Esophagus muscularis mucosa (tissue), 4 donors: ENCODE data around the gene GIPC1. TPM values are rescaled to one million over a fixed set of nuclear protein-coding genes. Genes with fewer than 3 reads are reported as not detected.

Experiments
- DNase-seq: peaks from one replicate; pipeline ENCODE4 v3.0.0-alpha.2; 2017; ENCODE audit errors: extremely low spot score
- H3K27ac ChIP-seq, 4 donors: fragments of 200-600 bp; sonication (generic); replicated peaks in 1 of 4; 1 replicate in 3 of 4; 2 replicates in 1 of 4; pipeline ENCODE4 v1.5.1; 2016 to 2019; ENCODE audit warnings: mild to moderate bottlenecking in 1 of 4
- H3K27me3 ChIP-seq, 4 donors: fragments of 200-600 bp; sonication (generic); one replicate each; pipeline versions ENCODE4 v1.5.1 to v1.6.0; 2016 to 2019
- H3K36me3 ChIP-seq, 4 donors: fragments of 200-600 bp; sonication (generic); one replicate each; pipeline ENCODE4 v1.5.1; 2016 to 2019
- H3K4me1 ChIP-seq, 4 donors: fragments of 200-600 bp; sonication (generic); one replicate each; pipeline ENCODE4 v1.5.1; 2016 to 2019
- H3K4me3 ChIP-seq, 4 donors: fragments of 200-600 bp; sonication (generic); 1 replicate in 2 of 4; 2 replicates in 2 of 4; pipeline ENCODE4 v1.5.1; 2016 to 2019; ENCODE audit warnings: mild to moderate bottlenecking in 4 of 4, moderate library complexity in 1 of 4
- H3K9me3 ChIP-seq, 4 donors: fragments of 200-600 bp; sonication (generic); 1 replicate in 3 of 4; 2 replicates in 1 of 4; pipeline ENCODE4 v1.5.1; 2016 to 2019
- CTCF ChIP-seq, 3 experiments: fragments of 200-600 bp in 2 of 3; fragments of 450-650 bp in 1 of 3; sonication (generic) in 2 of 3; IDR thresholded peaks; one replicate each; pipeline ENCODE4 v1.5.1; 2017 to 2019; ENCODE audit warnings: antibody characterized with exemption in 3 of 3, mild to moderate bottlenecking in 2 of 3, moderate library complexity in 1 of 3
- EP300 ChIP-seq: sonication (generic); formaldehyde crosslinking; IDR thresholded peaks from one replicate; pipeline ENCODE4 v1.6.1; 2017; ENCODE audit warnings: antibody characterized with exemption
- POLR2A ChIP-seq: fragments of 450-650 bp; IDR thresholded peaks from one replicate; pipeline ENCODE4 v1.6.1; 2017; ENCODE audit warnings: antibody characterized with exemption, moderate library complexity, mild to moderate bottlenecking, low read depth
- POLR2AphosphoS5 ChIP-seq, 2 donors: sonication (generic); formaldehyde crosslinking; IDR thresholded peaks; one replicate each; pipeline ENCODE4 v1.6.1; 2017; ENCODE audit warnings: antibody characterized with exemption in 2 of 2
- WGBS: methylation state at CpG from one replicate; pipeline ENCODE4 v1.1.5; 2018; 5-methylcytosine and 5-hydroxymethylcytosine counted together
- intact Hi-C: fragments of 100-400 bp; cut with DNase I; formaldehyde crosslinking; loops from one replicate; pipeline ENCODE4 v1.15.1; 2023
- total RNA-seq, 4 donors: library from RNA; depleted of rRNA; stranded (reverse); fragments of >200 nt; gene quantifications; one replicate each; pipeline versions ENCODE4 v1.1.0 to v1.2.1, GENCODE V29; 2016

Gene GIPC1
- total RNA-seq, 4 donors from 2014 or later, result 88.5 to 138 (median 108) TPM

- Histone ChIP-seq H3K9me3 (no peaks in the 10 kb centered on the region), H3K4me3 (peak overlapping the region; percentile 83 to 92 (median 84)), H3K36me3 (peaks cover 0 to 10% (median 7%) of the 10 kb centered on the region in 4 donors), H3K27me3 (no peaks in the 10 kb centered on the region), H3K27ac (peak overlapping the region; percentile 78 to 84 (median 82)), H3K4me1 (peaks cover 25 to 51% (median 42%) of the 10 kb centered on the region in 4 donors)
- WGBS, result 49% methylated on average over 7 of the region's 7 CpGs
- TF ChIP-seq EP300 (no peak), POLR2A (no peak), POLR2AphosphoS5 (IDR thresholded peaks at IDR 0.05) (no peak), CTCF (IDR thresholded peaks at IDR 0.05) (no peak)
- no peak for DNase-seq
- intact Hi-C loops, result no loop called here
Measured at GRCh38 chr19:14496834-14497227, 904 bp upstream of the GIPC1 start.

GRCh38 chr19:14495672-14496028 is 277 bp downstream of the GIPC1 start:
- Histone ChIP-seq H3K27ac (peak overlapping the region; percentile 79 to 85 (median 84)), H3K36me3 (peaks cover 0 to 22% (median 17%) of the 10 kb centered on the region in 4 donors), H3K9me3 (no peaks in the 10 kb centered on the region), H3K4me1 (peaks cover 25 to 51% (median 42%) of the 10 kb centered on the region in 4 donors), H3K4me3 (peak overlapping the region; percentile 83 to 92 (median 84)), H3K27me3 (no peaks in the 10 kb centered on the region)
- WGBS, result no CpG with 5 or more reads among the region's 28 CpGs
- TF ChIP-seq CTCF (IDR thresholded peaks at IDR 0.05) (no peak), POLR2AphosphoS5 (IDR thresholded peaks at IDR 0.05) (no peak), EP300 (no peak), POLR2A (no peak)
- intact Hi-C loops, result no loop called here
- DNase-seq, result no peak

GRCh38 chr19:14494910-14495671 is 836 bp downstream of the GIPC1 start:
- TF ChIP-seq CTCF (IDR thresholded peaks at IDR 0.05), result no peak
- TF ChIP-seq POLR2A, result no peak
- no peak for TF ChIP-seq EP300
- no peak for TF ChIP-seq POLR2AphosphoS5 (IDR thresholded peaks at IDR 0.05)
- no peaks in the 10 kb centered on the region for H3K27me3 ChIP-seq
- peak overlapping the region; percentile 79 to 85 (median 84) for H3K27ac ChIP-seq
- H3K9me3 ChIP-seq, result no peaks in the 10 kb centered on the region
- 19% methylated on average over 9 of the region's 14 CpGs for WGBS
- no peak for DNase-seq
- H3K4me3 ChIP-seq, result peak overlapping the region; percentile 83 to 92 (median 84)
- peaks cover 25 to 51% (median 42%) of the 10 kb centered on the region in 4 donors for H3K4me1 ChIP-seq
- peaks cover 4 to 27% (median 23%) of the 10 kb centered on the region in 4 donors for H3K36me3 ChIP-seq
- intact Hi-C loops, result no loop called here

- Histone ChIP-seq H3K4me1 (peaks cover 25 to 51% (median 42%) of the 10 kb centered on the region in 4 donors), H3K4me3 (peak overlapping the region; percentile 83 to 92 (median 84)), H3K9me3 (no peaks in the 10 kb centered on the region), H3K36me3 (peaks cover 5 to 34% (median 27%) of the 10 kb centered on the region in 4 donors), H3K27ac (peak overlapping the region; percentile 26 to 85 (median 82)), H3K27me3 (no peaks in the 10 kb centered on the region)
- intact Hi-C loops, result no loop called here
- WGBS, result 84% methylated on average over 4 of the region's 4 CpGs
- no peak for TF ChIP-seq POLR2A
- no peak for TF ChIP-seq EP300
- TF ChIP-seq POLR2AphosphoS5 (IDR thresholded peaks at IDR 0.05), result no peak
- TF ChIP-seq CTCF (IDR thresholded peaks at IDR 0.05), result no peak
- no peak for DNase-seq
Measured at GRCh38 chr19:14494411-14494810, 1.5 kb downstream of the GIPC1 start.
